Uterus (tissue), 4 donors: ENCODE results near the gene BUD31. TPM values are rescaled to one million over a fixed set of nuclear protein-coding genes. Genes with fewer than 3 reads are reported as not detected.

Source experiments
- DNase-seq, 2 donors: peaks; one replicate each; pipeline ENCODE4 v3.0.0-alpha.2; 2019 to 2020
- H3K27ac ChIP-seq, 2 donors: fragments of 200-600 bp; sonication (generic); 1 replicate in 1 of 2; 2 replicates in 1 of 2; pipeline ENCODE4 v1.5.1; 2016 to 2018
- H3K27me3 ChIP-seq, 2 donors: fragments of 200-600 bp; sonication (generic); one replicate each; pipeline ENCODE4 v1.5.1; 2018 to 2019; ENCODE audit warnings: control low read depth in 1 of 2
- H3K36me3 ChIP-seq, 2 donors: fragments of 200-600 bp; sonication (generic); one replicate each; pipeline ENCODE4 v1.5.1; 2019; ENCODE audit warnings: control low read depth in 1 of 2
- H3K4me1 ChIP-seq, 2 donors: fragments of 200-600 bp; sonication (generic); one replicate each; pipeline ENCODE4 v1.5.1; 2018 to 2019; ENCODE audit warnings: control low read depth in 1 of 2
- H3K4me3 ChIP-seq, 2 donors: fragments of 200-600 bp; sonication (generic); 1 replicate in 1 of 2; 2 replicates in 1 of 2; pipeline ENCODE4 v1.5.1; 2018 to 2019; ENCODE audit warnings: mild to moderate bottlenecking in 1 of 2
- H3K9me3 ChIP-seq, 2 donors: fragments of 200-600 bp; sonication (generic); one replicate each; pipeline ENCODE4 v1.5.1; 2019; ENCODE audit warnings: control low read depth in 1 of 2
- POLR2A ChIP-seq, 2 donors: fragments of 450-650 bp; IDR thresholded peaks; one replicate each; pipeline ENCODE4 v1.6.1; 2016; ENCODE audit warnings: antibody characterized with exemption in 2 of 2, mild to moderate bottlenecking in 1 of 2, moderate library complexity in 1 of 2
- intact Hi-C: fragments of 100-400 bp; cut with DNase I; formaldehyde crosslinking; loops from one replicate; pipeline ENCODE4 v1.15.1; 2023; ENCODE audit warnings: low total_unique reads
- total RNA-seq, 4 donors: library from RNA; depleted of rRNA in 3 of 4; stranded (reverse); fragments of >200 nt in 3 of 4; gene quantifications; one replicate each; pipeline versions ENCODE4 v1.1.0 to v1.2.4, GENCODE V29; 2014 to 2023
- TF ChIP-seq, protein P1 (sequence below), 4 experiments: fragments of 200-600 bp in 2 of 4; fragments of 450-650 bp in 2 of 4; sonication (generic) in 2 of 4; IDR thresholded peaks; one replicate each; pipeline ENCODE4 v1.5.1; 2016 to 2019; ENCODE audit warnings: antibody characterized with exemption in 4 of 4, mild to moderate bottlenecking in 2 of 4, moderate library complexity in 1 of 4
- donor health status: DM: yes; HTN: yes; CAD: no.

The BUD31 gene
- total RNA-seq, 4 donors from 2014 or later = 29.4 to 93.2 (median 54.4) TPM

DNA sequence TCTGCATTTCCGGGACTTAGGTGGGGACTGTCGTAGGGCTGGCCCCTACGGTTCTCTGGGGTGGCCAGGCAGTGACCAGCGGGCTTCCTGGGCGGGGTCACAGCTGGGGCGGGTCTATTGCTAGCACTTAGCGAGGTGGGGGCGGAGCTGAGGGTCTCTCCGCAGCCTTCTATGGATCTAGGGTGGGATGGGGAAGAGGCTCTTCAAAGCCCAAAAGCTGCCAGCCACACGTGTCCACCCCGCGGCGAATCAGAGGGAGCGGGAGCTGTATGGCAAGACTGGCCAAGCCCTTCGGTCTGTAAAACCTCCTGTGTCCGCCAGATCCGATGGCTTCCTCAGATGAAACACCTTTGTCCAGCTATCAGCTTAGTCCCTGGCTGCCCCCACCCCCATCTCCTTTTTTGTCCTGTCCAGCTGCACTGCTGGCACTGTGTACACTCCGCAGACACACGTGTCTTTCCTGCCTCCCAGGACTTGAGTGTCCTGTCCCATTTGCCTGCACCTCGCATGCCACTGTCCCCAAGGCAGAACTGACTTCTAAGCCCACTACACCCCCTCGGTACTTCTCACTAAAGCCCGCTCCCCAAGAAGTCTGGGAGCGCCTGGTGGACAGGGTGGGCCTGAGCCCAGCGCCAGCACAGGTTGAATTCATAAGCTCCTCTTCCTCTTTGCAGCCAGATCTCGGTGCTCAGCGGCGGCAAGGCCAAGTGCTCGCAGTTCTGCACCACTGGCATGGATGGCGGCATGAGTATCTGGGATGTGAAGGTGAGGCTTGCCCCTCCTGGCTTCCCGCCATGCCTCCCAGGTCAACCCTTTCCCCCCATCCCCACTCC is 15.2 kb upstream of the BUD31 start:
- H3K27ac ChIP-seq = peak overlapping the region; percentile 61 to 70
- intact Hi-C loops = no loop called here
- no peaks in the 10 kb centered on the region for H3K36me3 ChIP-seq

DNA sequence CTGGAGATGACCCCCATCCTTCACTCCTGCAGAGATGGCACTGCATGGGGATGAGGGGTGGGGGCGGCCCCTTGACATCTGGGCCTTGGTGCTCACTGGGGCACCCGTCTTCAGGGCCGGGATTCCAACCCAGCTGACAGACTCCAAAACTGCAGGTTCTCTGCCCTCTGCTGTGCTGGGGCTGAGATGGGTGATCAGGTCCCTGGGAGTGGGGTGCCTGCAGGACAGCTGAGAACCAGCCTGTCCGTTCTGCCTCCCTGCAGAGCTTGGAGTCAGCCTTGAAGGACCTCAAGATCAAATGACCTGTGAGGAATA is 14.6 kb upstream of the BUD31 start:
- DNase-seq = no peak
- no peaks in the 10 kb centered on the region for H3K36me3 ChIP-seq
- no peak for TF ChIP-seq POLR2A (IDR thresholded peaks at IDR 0.05)
- TF ChIP-seq, protein P1, sequence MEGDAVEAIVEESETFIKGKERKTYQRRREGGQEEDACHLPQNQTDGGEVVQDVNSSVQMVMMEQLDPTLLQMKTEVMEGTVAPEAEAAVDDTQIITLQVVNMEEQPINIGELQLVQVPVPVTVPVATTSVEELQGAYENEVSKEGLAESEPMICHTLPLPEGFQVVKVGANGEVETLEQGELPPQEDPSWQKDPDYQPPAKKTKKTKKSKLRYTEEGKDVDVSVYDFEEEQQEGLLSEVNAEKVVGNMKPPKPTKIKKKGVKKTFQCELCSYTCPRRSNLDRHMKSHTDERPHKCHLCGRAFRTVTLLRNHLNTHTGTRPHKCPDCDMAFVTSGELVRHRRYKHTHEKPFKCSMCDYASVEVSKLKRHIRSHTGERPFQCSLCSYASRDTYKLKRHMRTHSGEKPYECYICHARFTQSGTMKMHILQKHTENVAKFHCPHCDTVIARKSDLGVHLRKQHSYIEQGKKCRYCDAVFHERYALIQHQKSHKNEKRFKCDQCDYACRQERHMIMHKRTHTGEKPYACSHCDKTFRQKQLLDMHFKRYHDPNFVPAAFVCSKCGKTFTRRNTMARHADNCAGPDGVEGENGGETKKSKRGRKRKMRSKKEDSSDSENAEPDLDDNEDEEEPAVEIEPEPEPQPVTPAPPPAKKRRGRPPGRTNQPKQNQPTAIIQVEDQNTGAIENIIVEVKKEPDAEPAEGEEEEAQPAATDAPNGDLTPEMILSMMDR (IDR thresholded peaks at IDR 0.05) = no peak
- no peaks in the 10 kb centered on the region for H3K27me3 ChIP-seq
- H3K4me1 ChIP-seq = peaks cover 0 to 10% of the 10 kb centered on the region in 2 donors
- intact Hi-C loops = no loop called here
- no peak overlapping the region for H3K4me3 ChIP-seq
- H3K27ac ChIP-seq = no peak overlapping the region
- no peaks in the 10 kb centered on the region for H3K9me3 ChIP-seq

More for the DNA sequence above, 15.2 kb upstream of the BUD31 start:
- H3K27me3 ChIP-seq = no peaks in the 10 kb centered on the region
- peaks cover 0 to 10% of the 10 kb centered on the region in 2 donors for H3K4me1 ChIP-seq
- H3K9me3 ChIP-seq = no peaks in the 10 kb centered on the region
- peak overlapping the region; percentile 54 to 59 for H3K4me3 ChIP-seq
- DNase-seq = peak; percentile 50 to 66
- TF ChIP-seq, protein P1 (IDR thresholded peaks at IDR 0.05) = no peak

DNA sequence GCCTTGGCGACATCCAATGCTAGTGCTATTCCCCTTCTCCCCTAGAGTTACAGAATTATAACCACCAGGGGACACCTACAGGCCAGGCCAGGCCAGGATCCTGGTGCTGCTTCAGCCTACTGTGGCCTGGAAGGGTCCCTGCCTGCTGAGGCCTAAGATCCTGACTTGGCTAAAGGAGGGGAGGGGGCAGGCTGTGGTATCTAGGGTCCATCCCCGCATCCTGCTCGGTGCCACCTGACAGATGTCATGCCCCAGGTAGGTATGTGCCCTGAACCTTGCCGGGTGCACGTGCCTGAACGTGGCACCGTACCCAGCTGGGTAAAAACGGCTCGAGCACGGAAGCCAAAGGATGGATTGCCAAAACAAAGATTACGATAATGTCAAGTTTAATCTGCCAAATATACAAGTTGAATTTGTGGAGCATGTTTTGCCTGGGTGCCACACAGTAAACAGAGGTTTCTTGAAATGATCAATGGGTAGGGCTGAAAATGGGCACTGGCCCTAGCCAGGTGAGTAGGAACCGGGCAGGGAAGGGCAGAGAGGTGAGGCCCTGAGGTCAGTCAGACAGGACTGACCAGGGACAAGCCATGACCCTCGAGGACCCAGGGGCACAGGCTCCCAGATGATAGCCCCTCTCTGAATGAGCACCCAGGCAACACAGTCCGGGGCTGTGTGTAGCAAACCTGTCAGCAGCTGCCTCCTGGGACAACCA is 13.0 kb upstream of the BUD31 start:
- no peak for TF ChIP-seq POLR2A (IDR thresholded peaks at IDR 0.05)
- TF ChIP-seq, protein P1 (IDR thresholded peaks at IDR 0.05) = no peak
- Histone ChIP-seq H3K4me1 (peaks cover 0 to 10% of the 10 kb centered on the region in 2 donors), H3K9me3 (no peaks in the 10 kb centered on the region), H3K4me3 (no peak overlapping the region), H3K27ac (no peak overlapping the region), H3K27me3 (no peaks in the 10 kb centered on the region), H3K36me3 (no peaks in the 10 kb centered on the region)
- no peak for DNase-seq
- intact Hi-C loops = no loop called here

DNA sequence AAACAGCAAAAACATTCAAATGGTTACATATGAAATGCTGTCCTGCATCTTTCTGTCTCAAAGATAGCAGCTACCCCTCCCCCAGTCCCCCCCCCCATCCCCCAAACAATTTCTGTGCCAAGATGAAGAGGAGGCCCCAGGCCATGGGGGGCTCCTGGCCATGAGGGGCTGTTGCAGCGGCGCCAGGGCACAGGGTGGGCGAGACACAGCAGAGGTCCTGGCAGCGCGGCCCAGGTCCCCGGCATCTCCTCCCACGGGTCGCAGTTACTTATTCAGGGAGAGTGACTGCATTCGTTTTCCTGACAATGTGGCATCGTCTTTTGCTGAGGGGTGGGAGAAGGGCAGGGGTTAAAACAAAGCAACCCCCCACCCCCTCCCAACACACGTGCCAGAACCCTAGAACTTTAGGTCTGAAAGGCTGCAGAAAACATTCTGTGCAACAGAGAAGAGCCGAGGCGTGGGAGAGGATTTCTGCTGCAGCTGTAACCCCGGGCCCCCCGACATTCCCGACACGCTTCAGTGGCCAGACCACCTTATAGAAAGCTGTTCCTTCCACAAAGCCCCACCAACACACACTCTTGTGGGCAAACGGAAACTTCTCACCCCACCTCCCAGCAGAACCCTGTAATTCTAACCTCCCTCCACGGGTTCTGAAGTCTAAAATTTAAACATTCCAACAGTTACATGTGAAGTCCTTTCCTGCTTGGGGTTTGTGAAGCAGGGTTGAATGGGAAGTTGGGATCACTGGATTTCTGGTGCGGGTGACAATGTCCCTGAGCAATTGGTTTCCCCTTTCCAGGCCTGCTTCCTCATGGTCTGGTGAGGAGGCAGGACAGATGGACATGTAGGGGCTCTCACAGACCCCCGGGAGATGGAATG is 12.1 kb upstream of the BUD31 start:
- H3K27ac ChIP-seq = no peak overlapping the region
- H3K4me1 ChIP-seq = peaks cover 0 to 10% of the 10 kb centered on the region in 2 donors
- H3K36me3 ChIP-seq = no peaks in the 10 kb centered on the region
- no peak overlapping the region for H3K4me3 ChIP-seq
- H3K9me3 ChIP-seq = no peaks in the 10 kb centered on the region
- no peak for DNase-seq
- intact Hi-C loops = no loop called here
- TF ChIP-seq POLR2A (IDR thresholded peaks at IDR 0.05) = no peak
- TF ChIP-seq, protein P1 (IDR thresholded peaks at IDR 0.05) = no peak
- no peaks in the 10 kb centered on the region for H3K27me3 ChIP-seq
